ENCODE data around the gene DEPDC7.

The DEPDC7 gene

DNA sequence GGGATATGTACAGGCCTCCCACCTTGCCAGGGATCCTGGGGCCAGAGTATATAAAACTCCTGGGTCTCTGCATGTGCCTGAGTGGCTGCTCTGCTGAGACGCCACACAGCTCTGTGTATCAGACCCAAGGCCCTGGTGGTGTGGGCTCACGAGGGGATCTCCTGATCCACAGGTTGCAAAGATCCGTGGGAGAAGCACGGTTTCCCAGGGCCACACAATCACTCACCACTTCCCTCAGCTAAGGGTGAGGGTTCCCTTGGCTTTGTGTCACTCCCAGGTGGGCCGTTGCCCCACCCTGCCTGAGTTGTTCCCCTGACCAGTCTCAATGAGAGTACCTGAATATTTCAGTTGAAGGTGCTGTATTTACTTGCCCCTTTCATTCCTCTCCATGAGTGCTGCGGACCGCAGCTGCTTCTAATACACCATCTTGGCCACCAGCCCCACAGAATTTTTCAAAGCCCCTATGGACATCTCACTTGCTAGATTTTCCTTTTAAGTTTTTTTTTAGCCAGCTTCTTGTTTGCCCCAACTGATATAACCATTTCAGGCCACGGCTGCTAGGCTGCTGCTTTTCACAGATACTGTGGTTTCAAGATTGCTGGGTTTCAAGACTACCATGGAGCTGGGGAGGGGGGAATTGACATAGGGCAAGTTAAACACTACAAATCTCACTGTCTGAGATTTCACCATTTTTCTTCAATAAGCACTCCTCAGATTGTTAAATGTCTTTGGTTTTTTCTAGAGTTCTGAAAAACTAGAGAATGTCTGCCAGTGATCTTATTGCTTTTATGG is 13.7 kb upstream of the DEPDC7 start:
- TF ChIP-seq ZNF155 (tag by site-specific recombination; IDR thresholded peaks at IDR 0.05) (no peak), ZNF354C (tag by site-specific recombination; IDR thresholded peaks at IDR 0.05; ENCODE audit: borderline replicate concordance, low read depth) (no peak), SCRT1 (tag by site-specific recombination; IDR thresholded peaks at IDR 0.05; ENCODE audit: borderline replicate concordance) (no peak), ZNF529 (tag by site-specific recombination; IDR thresholded peaks at IDR 0.05; ENCODE audit: insufficient replicate concordance) (no peak), GLIS2 (tag by site-specific recombination; IDR thresholded peaks at IDR 0.05) (no peak), ZNF48 (tag by site-specific recombination; IDR thresholded peaks at IDR 0.05) (no peak), ZNF221 (tag by site-specific recombination; IDR thresholded peaks at IDR 0.05; ENCODE audit: borderline replicate concordance) (no peak), ZNF239 (tag by site-specific recombination; IDR thresholded peaks at IDR 0.05) (no peak), ZFP41 (tag by site-specific recombination; IDR thresholded peaks at IDR 0.05; ENCODE audit: borderline replicate concordance) (no peak), BCL11A (tag by site-specific recombination; IDR thresholded peaks at IDR 0.05; ENCODE audit: low read depth) (no peak), ZNF146 (tag by site-specific recombination; IDR thresholded peaks at IDR 0.05) (no peak), ZNF549 (tag by site-specific recombination; IDR thresholded peaks at IDR 0.05) (no peak), ZNF707 (tag by site-specific recombination; IDR thresholded peaks at IDR 0.05) (no peak)
- TF ChIP-seq, protein P1, sequence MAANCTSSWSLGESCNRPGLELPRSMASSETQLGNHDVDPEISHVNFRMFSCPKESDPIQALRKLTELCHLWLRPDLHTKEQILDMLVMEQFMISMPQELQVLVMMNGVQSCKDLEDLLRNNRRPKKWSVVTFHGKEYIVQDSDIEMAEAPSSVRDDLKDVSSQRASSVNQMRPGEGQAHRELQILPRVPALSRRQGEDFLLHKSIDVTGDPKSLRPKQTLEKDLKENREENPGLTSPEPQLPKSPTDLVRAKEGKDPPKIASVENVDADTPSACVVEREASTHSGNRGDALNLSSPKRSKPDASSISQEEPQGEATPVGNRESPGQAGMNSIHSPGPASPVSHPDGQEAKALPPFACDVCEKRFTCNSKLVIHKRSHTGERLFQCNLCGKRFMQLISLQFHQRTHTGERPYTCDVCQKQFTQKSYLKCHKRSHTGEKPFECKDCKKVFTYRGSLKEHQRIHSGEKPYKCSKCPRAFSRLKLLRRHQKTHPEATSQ (tag by site-specific recombination; IDR thresholded peaks at IDR 0.05), result no peak
- TF ChIP-seq, protein P2, sequence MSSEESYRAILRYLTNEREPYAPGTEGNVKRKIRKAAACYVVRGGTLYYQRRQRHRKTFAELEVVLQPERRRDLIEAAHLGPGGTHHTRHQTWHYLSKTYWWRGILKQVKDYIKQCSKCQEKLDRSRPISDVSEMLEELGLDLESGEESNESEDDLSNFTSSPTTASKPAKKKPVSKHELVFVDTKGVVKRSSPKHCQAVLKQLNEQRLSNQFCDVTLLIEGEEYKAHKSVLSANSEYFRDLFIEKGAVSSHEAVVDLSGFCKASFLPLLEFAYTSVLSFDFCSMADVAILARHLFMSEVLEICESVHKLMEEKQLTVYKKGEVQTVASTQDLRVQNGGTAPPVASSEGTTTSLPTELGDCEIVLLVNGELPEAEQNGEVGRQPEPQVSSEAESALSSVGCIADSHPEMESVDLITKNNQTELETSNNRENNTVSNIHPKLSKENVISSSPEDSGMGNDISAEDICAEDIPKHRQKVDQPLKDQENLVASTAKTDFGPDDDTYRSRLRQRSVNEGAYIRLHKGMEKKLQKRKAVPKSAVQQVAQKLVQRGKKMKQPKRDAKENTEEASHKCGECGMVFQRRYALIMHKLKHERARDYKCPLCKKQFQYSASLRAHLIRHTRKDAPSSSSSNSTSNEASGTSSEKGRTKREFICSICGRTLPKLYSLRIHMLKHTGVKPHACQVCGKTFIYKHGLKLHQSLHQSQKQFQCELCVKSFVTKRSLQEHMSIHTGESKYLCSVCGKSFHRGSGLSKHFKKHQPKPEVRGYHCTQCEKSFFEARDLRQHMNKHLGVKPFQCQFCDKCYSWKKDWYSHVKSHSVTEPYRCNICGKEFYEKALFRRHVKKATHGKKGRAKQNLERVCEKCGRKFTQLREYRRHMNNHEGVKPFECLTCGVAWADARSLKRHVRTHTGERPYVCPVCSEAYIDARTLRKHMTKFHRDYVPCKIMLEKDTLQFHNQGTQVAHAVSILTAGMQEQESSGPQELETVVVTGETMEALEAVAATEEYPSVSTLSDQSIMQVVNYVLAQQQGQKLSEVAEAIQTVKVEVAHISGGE (tag by site-specific recombination; conservative IDR thresholded peaks at IDR 0.05; ENCODE audit: low read depth), result no peak
- TF ChIP-seq, protein P3, sequence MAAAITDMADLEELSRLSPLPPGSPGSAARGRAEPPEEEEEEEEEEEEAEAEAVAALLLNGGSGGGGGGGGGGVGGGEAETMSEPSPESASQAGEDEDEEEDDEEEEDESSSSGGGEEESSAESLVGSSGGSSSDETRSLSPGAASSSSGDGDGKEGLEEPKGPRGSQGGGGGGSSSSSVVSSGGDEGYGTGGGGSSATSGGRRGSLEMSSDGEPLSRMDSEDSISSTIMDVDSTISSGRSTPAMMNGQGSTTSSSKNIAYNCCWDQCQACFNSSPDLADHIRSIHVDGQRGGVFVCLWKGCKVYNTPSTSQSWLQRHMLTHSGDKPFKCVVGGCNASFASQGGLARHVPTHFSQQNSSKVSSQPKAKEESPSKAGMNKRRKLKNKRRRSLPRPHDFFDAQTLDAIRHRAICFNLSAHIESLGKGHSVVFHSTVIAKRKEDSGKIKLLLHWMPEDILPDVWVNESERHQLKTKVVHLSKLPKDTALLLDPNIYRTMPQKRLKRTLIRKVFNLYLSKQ (tag by site-specific recombination; IDR thresholded peaks at IDR 0.05; ENCODE audit: borderline replicate concordance), result no peak
- TF ChIP-seq, protein P4, sequence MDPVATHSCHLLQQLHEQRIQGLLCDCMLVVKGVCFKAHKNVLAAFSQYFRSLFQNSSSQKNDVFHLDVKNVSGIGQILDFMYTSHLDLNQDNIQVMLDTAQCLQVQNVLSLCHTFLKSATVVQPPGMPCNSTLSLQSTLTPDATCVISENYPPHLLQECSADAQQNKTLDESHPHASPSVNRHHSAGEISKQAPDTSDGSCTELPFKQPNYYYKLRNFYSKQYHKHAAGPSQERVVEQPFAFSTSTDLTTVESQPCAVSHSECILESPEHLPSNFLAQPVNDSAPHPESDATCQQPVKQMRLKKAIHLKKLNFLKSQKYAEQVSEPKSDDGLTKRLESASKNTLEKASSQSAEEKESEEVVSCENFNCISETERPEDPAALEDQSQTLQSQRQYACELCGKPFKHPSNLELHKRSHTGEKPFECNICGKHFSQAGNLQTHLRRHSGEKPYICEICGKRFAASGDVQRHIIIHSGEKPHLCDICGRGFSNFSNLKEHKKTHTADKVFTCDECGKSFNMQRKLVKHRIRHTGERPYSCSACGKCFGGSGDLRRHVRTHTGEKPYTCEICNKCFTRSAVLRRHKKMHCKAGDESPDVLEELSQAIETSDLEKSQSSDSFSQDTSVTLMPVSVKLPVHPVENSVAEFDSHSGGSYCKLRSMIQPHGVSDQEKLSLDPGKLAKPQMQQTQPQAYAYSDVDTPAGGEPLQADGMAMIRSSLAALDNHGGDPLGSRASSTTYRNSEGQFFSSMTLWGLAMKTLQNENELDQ (tag by site-specific recombination; IDR thresholded peaks at IDR 0.05; ENCODE audit: low read depth), result no peak
- TF ChIP-seq, protein P5, sequence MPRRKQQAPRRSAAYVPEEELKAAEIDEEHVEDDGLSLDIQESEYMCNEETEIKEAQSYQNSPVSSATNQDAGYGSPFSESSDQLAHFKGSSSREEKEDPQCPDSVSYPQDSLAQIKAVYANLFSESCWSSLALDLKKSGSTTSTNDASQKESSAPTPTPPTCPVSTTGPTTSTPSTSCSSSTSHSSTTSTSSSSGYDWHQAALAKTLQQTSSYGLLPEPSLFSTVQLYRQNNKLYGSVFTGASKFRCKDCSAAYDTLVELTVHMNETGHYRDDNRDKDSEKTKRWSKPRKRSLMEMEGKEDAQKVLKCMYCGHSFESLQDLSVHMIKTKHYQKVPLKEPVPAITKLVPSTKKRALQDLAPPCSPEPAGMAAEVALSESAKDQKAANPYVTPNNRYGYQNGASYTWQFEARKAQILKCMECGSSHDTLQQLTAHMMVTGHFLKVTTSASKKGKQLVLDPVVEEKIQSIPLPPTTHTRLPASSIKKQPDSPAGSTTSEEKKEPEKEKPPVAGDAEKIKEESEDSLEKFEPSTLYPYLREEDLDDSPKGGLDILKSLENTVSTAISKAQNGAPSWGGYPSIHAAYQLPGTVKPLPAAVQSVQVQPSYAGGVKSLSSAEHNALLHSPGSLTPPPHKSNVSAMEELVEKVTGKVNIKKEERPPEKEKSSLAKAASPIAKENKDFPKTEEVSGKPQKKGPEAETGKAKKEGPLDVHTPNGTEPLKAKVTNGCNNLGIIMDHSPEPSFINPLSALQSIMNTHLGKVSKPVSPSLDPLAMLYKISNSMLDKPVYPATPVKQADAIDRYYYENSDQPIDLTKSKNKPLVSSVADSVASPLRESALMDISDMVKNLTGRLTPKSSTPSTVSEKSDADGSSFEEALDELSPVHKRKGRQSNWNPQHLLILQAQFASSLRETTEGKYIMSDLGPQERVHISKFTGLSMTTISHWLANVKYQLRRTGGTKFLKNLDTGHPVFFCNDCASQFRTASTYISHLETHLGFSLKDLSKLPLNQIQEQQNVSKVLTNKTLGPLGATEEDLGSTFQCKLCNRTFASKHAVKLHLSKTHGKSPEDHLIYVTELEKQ (tag by site-specific recombination; IDR thresholded peaks at IDR 0.05; ENCODE audit: borderline replicate concordance), result no peak

More for the DNA sequence above, 13.7 kb upstream of the DEPDC7 start:
- ChIA-PET POLR2A (no interaction called here), CTCF (interaction anchor here (0.6 kb wide), 2 partner anchors 17 to 719 kb away, joined by 3 read pairs; no protein-coding TSS in a partner anchor)
- Histone ChIP-seq H3K36me3 (ENCODE audit: control insufficient read depth in 2 of 2, insufficient read depth in 1 of 2, low read length in 2 of 2) (no peaks in the 10 kb centered on the region), H3K9me3 (ENCODE audit: control insufficient read depth, insufficient read depth, low read depth, low read length) (no peaks in the 10 kb centered on the region), H3K4me3 (ENCODE audit: low read depth, low read length) (no peak overlapping the region), H3K27ac (ENCODE audit: extremely low read depth, low read depth, low read length) (no peak overlapping the region), H3K4me1 (ENCODE audit: control insufficient read depth, insufficient read depth, low read length) (no peaks in the 10 kb centered on the region)
